Ascending aorta (tissue), 2 donors: ENCODE results near the gene IGSF9. TPM values are rescaled to one million over a fixed set of nuclear protein-coding genes. Genes with fewer than 3 reads are reported as not detected.

ENCODE experiments used
- DNase-seq, 2 donors: peaks; one replicate each; pipeline ENCODE4 v3.0.0-alpha.2; 2019; ENCODE audit warnings: low spot score in 2 of 2
- H3K27ac ChIP-seq, 2 donors: fragments of 200-600 bp; sonication (generic); one replicate each; pipeline ENCODE4 v1.5.1; 2016 to 2017; ENCODE audit warnings: mild to moderate bottlenecking in 1 of 2
- H3K27me3 ChIP-seq: fragments of 200-600 bp; sonication (generic); one replicate; pipeline ENCODE4 v1.5.1; 2017
- H3K36me3 ChIP-seq, 2 donors: fragments of 200-600 bp; sonication (generic); one replicate each; pipeline ENCODE4 v1.5.1; 2016
- H3K4me1 ChIP-seq, 2 donors: fragments of 200-600 bp; sonication (generic); one replicate each; pipeline ENCODE4 v1.5.1; 2016 to 2017; ENCODE audit warnings: mild to moderate bottlenecking in 1 of 2
- H3K4me3 ChIP-seq, 2 donors: fragments of 200-600 bp; sonication (generic); one replicate each; pipeline ENCODE4 v1.5.1; 2016 to 2017; ENCODE audit warnings: mild to moderate bottlenecking in 1 of 2
- H3K9me3 ChIP-seq, 2 donors: fragments of 200-600 bp; sonication (generic); one replicate each; pipeline ENCODE4 v1.5.1; 2016
- intact Hi-C: fragments of 100-400 bp; cut with DNase I; formaldehyde crosslinking; loops from one replicate; pipeline ENCODE4 v1.15.1; 2023
- total RNA-seq: library from RNA; depleted of rRNA; stranded (reverse); fragments of >200 nt; gene quantifications from one replicate; pipeline ENCODE4 v1.1.0, GENCODE V29; 2016
- TF ChIP-seq, protein P1 (sequence below), 3 experiments: fragments of 200-600 bp in 2 of 3; fragments of 450-650 bp in 1 of 3; sonication (generic) in 2 of 3; IDR thresholded peaks; one replicate each; pipeline ENCODE4 v1.5.1; 2016 to 2019; ENCODE audit warnings: antibody characterized with exemption in 3 of 3, mild to moderate bottlenecking in 1 of 3, moderate library complexity in 1 of 3

The IGSF9 gene
- total RNA-seq, 1 donor from 2014 or later = 0.11 TPM

DNA sequence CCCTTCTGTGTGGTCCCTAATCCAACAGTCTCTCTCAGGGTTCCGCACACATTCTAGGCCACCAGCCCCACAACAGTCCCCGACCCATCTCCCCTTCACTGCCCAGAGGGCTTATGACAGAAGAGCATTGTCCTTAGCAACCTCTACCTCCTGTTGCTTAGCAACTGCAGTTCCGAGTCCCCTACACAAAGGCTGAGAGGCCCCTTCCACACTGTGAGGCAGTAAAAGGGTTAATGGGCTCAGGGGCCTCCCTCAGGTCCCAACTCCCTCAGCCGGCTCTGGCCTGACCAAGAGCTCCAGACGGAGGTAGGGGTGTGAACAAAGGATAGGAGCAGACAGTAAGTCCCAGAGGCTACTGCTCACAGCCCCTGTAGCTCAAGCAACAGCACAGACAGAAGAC is 4.3 kb downstream of the IGSF9 start:
- Histone ChIP-seq H3K9me3 (no peaks in the 10 kb centered on the region), H3K36me3 (no peaks in the 10 kb centered on the region), H3K4me1 (peaks cover 0 to 13% of the 10 kb centered on the region in 2 donors), H3K27me3 (no peaks in the 10 kb centered on the region), H3K27ac (no peak overlapping the region), H3K4me3 (no peak overlapping the region)
- intact Hi-C loops = no loop called here
- TF ChIP-seq, protein P1, sequence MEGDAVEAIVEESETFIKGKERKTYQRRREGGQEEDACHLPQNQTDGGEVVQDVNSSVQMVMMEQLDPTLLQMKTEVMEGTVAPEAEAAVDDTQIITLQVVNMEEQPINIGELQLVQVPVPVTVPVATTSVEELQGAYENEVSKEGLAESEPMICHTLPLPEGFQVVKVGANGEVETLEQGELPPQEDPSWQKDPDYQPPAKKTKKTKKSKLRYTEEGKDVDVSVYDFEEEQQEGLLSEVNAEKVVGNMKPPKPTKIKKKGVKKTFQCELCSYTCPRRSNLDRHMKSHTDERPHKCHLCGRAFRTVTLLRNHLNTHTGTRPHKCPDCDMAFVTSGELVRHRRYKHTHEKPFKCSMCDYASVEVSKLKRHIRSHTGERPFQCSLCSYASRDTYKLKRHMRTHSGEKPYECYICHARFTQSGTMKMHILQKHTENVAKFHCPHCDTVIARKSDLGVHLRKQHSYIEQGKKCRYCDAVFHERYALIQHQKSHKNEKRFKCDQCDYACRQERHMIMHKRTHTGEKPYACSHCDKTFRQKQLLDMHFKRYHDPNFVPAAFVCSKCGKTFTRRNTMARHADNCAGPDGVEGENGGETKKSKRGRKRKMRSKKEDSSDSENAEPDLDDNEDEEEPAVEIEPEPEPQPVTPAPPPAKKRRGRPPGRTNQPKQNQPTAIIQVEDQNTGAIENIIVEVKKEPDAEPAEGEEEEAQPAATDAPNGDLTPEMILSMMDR (IDR thresholded peaks at IDR 0.05) = no peak
- DNase-seq = no peak

DNA sequence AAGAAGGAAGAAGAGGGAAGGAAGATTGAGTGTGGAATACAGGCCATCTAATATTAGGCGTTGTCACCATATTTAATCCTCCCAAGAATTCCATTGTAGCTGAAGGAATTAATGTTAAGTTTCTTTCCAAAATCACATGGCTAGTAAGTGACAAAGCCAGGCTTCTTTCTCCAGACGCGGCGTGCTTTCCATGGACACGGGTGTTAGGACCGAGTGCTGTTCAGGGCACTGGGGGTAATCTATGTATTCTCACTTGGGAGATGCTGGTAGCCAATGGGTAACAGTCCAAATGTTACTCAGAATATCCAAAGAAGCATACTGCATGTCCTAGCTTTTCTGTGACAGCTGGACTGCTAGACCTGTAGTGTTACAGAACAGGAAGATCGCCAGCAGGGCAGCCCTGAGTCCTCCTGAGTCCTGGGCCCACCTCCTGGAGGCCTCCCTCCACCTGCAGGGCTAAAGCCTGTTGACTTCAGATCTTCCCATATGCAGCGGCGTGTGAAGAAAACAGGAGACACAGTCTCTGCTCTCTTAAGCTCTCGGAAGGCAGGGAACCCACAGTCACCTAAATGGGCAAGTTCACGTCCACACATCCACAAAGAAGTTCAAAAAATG is 5.3 kb downstream of the IGSF9 start:
- TF ChIP-seq, protein P1 (IDR thresholded peaks at IDR 0.05) = no peak
- Histone ChIP-seq H3K36me3 (no peaks in the 10 kb centered on the region), H3K4me1 (peaks cover 0 to 3% of the 10 kb centered on the region in 2 donors), H3K9me3 (no peaks in the 10 kb centered on the region), H3K27ac (no peak overlapping the region), H3K4me3 (no peak overlapping the region), H3K27me3 (no peaks in the 10 kb centered on the region)
- DNase-seq = no peak
- intact Hi-C loops = no loop called here

DNA sequence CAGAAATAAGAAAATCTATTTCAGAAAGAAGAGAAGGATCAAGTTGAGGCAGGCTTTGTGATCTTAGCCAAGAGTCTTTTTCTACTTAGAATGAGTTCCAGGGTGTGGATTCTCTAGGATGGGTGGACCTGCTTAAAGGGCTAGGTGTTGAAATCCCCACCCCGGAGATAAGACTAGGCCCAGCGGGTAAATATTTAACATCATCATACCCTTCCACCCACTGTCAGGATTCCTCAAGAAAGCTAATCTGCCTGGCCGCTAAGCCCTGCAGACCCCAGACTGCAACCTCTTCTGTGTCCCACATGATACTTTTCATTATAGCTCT is 5.8 kb downstream of the IGSF9 start:
- no peak overlapping the region for H3K27ac ChIP-seq
- intact Hi-C loops = no loop called here
- no peak for DNase-seq
- TF ChIP-seq, protein P1 (IDR thresholded peaks at IDR 0.05) = no peak
- no peaks in the 10 kb centered on the region for H3K36me3 ChIP-seq
- no peaks in the 10 kb centered on the region for H3K27me3 ChIP-seq
- H3K4me3 ChIP-seq = no peak overlapping the region
- peaks cover 0 to 2% of the 10 kb centered on the region in 2 donors for H3K4me1 ChIP-seq
- no peaks in the 10 kb centered on the region for H3K9me3 ChIP-seq

DNA sequence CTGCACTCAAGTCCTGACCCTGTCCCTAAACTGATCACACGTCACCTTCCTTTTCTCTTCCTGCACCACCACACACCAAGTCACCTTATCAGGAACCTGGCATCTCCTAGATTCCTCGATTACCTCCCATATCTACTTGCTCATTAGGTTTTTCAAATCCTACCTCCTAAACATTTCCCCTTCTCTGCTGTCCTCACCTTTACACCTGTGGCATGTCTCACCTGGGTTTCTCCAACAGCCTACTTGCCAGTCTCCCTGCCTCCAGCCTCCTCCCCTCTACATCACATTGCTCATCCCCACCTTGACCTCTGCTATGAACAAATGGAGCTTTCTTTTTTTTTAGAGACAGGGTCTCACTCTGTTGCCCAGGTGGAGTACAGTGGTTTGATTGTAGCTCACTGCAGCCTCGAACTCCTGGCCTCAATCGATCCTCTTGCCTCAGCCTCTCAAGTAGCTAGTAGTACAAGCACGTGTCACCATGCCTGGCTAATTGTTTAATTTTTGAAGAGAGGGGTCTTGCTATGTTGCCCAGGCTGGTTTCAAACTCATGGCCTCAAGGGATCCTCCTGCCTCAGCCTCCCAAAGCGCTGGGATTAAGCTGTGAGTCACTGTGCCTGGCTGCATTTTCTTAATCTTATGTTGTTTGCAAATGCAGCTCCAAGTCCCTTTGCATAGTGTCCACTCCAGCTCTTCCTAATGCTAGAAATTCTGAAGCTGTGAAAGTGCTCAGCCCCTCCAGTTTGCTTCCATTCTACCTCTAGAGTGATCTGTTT is 6.3 kb downstream of the IGSF9 start:
- no peak overlapping the region for H3K4me3 ChIP-seq
- H3K27ac ChIP-seq = no peak overlapping the region
- no peaks in the 10 kb centered on the region for H3K27me3 ChIP-seq
- peaks cover 0 to 2% of the 10 kb centered on the region in 2 donors for H3K4me1 ChIP-seq
- DNase-seq = no peak
- no peaks in the 10 kb centered on the region for H3K9me3 ChIP-seq
- TF ChIP-seq, protein P1 (IDR thresholded peaks at IDR 0.05) = no peak
- no peaks in the 10 kb centered on the region for H3K36me3 ChIP-seq
- intact Hi-C loops = no loop called here

DNA sequence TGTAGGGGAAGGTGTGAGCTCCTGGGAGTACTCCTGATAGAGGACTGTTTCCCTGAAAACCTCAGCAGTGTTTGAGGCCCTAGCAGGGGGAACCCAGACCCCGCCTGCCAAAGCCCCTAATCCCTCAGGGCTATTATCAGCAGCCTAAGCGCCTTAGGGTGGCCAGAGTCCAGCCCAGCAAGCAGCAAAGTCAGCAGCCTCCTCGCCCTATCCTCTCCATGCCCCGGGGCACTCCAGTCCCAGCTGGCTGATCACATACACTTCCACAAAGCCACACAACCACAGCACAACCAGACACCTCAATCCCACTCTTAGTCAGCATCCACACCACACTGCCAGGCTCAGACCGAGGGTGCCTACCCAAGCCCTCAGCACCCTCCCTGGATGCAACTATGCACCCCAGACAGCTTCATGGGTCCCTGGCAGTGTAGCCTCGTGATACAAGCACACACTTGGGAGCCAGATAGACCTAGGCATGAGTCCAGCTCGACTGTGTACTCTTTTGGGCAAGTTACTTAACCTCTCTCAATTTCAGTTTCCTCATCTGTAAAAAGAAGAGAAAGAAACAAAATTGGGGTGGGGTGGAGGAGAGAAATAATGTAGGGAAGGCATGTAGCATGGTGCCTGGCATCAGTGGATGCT is 7.1 kb downstream of the IGSF9 start:
- DNase-seq = no peak
- H3K9me3 ChIP-seq = no peaks in the 10 kb centered on the region
- no peak overlapping the region for H3K27ac ChIP-seq
- intact Hi-C loops = no loop called here
- TF ChIP-seq, protein P1 (IDR thresholded peaks at IDR 0.05) = no peak
- H3K36me3 ChIP-seq = no peaks in the 10 kb centered on the region
- no peak overlapping the region for H3K4me3 ChIP-seq
- peaks cover 0 to 2% of the 10 kb centered on the region in 2 donors for H3K4me1 ChIP-seq
- no peaks in the 10 kb centered on the region for H3K27me3 ChIP-seq
